HG02970 (cell line): ENCODE measurements around the gene KIRREL3.

Experiments used
- ATAC-seq: cut with Tn5 transposase; IDR thresholded peaks from one replicate; pipeline ENCODE4 v1.9.1; 2021; ENCODE audit warnings: mild to moderate bottlenecking, moderate library complexity, moderate number of reproducible peaks; ENCODE audit not compliant: unreplicated experiment, low FRiP score

The KIRREL3 gene

DNA sequence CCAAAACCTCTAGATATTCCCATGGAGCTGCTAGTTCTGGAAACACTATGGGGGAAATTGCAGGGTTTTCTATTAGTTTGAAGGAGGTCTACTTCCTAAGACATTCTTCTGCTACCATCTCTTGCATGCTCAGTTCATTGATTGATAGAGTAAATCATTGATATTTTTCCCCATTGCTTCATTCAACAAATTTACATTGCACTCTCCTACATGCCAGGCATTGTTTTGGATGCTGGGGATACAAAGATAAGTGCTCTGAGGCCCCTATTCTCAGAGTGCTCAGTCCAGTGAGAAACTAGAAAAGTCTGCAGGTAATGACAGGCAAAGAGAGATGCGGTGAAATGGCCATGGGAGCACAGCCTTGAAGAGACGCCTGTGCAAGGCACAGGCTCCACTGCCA, 313.1 kb downstream of the KIRREL3 start:
- no peak for ATAC-seq

DNA sequence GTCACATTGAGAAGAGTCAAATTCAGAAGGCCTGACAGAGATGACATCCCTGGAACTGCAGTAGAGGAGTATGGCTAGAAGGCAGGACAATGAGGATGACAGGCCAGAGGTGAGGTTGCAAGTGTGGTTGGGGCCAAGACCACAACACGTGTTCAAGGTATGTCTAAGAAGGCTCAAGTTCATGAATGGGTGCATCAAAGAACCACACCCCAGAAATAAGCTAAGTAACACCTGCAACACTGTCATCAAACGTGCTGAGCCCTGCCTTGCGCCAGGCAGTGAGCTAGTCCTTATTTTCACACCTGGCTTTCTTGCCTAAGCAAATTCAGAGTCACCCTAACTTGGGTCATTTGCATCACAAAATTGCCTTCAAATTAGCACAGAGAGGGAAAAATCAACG, 313.6 kb downstream of the KIRREL3 start:
- no peak for ATAC-seq

DNA sequence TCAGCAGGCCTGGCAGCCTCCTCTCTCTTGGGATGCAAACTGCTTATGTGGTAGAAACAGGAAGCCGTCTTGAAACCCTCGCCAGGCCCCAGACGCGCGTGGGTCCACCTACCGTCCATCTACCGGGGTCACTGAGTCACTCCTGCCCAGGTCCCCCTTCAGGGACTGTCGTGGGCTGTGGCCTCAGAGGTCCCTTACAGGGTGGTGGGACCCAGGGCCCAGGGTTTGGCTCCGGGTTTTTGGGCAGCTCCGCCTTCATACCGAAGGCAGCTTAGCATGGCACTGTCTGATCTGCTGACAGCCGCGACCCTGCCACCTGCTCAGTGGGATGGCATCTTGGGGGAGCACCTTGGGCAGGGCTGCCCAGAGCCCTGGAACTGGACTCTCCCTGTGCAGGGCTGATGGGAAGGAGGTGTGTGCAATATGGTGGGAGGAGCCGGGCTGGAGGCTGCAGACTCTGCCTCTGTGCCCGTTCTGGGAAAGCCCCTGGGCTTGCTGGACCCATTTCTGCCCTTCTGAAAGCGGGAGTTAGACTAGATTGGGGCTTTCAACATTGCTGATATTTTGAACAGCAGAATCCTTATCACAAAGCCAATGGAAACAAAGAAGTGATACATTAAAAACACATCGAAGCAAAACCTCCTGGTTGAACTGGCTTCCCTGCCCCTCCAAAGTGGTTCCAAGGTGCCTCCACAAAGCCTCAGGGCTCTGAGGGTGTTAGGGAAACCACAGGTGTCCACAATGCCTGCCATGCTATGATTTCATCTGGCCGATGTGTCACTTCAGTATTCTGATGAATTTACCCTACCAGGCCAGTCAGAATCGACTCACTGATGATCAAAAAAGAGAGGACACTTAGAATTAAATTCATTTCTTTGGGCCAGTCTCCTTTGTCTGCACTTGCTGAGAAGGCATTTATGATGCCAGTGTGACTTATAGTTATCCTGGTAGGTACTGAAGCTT, 316.5 kb downstream of the KIRREL3 start:
- ATAC-seq, result no peak

DNA sequence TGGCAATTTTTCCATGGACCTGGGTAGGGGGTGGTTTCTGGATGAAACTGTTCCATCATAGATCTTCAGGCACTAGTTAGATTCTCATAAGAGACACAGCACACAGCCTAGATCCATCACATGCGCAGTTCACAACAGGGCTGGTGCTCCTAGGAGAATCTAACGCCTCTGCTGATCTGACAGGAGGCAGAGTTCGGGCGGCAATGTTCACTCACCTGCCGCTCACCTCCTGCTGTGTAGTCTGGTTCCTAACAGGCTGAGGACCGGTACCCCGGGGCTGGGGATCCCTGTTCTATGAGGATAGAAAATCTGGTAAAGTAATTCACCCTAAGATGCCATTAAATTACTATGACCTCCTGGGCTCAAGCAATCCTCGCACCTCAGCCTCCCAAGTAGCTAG, 318.0 kb downstream of the KIRREL3 start:
- ATAC-seq, result no peak

DNA sequence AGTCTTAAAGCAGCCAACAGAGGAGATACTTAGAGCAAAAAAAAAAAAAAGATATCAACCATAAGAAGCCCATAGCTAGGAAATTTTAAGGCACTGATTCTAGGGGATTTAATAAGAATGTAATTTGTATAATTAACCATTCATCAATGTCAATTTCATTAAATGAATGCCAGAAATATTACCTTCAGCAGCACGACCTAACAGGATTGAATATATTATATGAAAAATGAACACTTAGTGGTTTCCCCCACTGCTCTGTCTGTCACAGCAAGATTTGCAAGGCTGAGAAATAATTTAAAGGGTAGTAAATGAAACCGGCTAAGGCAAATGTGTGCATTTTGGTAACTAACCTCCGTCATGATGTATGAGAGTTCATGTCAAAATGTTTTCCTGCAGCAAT, 319.9 kb downstream of the KIRREL3 start:
- ATAC-seq, result no peak

GRCh38 chr11:126680131-126680530, 320.4 kb downstream of the KIRREL3 start:
- ATAC-seq, result no peak

GRCh38 chr11:126679033-126679432, 321.5 kb downstream of the KIRREL3 start:
- ATAC-seq, result no peak

GRCh38 chr11:126676536-126676935, 324.0 kb downstream of the KIRREL3 start:
- ATAC-seq, result no peak

DNA sequence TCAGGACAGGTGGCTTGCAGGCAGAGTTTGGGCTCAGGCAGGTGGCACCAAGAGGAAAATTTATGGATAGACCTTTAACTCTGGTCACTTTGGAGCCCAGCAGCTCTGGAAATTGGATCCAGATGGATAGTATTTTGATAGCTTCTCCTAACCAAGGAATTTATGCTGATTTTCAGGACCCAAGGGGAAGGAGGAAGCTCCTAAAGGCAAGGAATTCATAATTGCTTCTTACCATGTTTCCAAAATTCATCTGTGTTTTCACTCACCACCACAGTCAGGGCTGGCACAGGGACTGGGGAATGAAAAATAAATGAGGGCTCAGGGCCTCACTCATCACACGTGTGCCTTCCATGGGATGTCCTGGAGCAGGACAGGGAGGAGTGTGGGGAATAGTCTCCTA, 327.3 kb downstream of the KIRREL3 start:
- no peak for ATAC-seq

GRCh38 chr11:126669416-126669815, 331.2 kb downstream of the KIRREL3 start:
- ATAC-seq, result no peak

DNA sequence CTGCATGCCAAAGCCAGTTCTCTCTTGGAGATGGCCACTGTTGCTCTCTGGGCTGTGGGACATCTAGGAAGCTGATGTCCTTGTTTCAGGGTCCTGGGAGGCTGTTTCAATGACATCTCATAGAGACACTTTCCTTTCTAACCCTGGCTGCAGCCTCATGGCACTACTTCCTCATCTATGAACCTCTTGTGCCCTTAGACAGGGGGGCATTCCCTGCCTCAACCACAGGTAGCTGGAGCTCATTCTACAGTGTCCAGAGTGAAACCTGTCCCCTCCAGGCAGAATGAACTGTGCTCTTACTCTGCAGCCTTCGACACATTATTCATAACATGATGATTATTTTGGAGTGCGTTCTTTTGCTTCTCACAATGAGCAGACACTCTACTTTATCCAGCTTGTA, 335.9 kb downstream of the KIRREL3 start:
- ATAC-seq, result no peak

GRCh38 chr11:126663749-126664592, 336.6 kb downstream of the KIRREL3 start:
- ATAC-seq, result no peak

DNA sequence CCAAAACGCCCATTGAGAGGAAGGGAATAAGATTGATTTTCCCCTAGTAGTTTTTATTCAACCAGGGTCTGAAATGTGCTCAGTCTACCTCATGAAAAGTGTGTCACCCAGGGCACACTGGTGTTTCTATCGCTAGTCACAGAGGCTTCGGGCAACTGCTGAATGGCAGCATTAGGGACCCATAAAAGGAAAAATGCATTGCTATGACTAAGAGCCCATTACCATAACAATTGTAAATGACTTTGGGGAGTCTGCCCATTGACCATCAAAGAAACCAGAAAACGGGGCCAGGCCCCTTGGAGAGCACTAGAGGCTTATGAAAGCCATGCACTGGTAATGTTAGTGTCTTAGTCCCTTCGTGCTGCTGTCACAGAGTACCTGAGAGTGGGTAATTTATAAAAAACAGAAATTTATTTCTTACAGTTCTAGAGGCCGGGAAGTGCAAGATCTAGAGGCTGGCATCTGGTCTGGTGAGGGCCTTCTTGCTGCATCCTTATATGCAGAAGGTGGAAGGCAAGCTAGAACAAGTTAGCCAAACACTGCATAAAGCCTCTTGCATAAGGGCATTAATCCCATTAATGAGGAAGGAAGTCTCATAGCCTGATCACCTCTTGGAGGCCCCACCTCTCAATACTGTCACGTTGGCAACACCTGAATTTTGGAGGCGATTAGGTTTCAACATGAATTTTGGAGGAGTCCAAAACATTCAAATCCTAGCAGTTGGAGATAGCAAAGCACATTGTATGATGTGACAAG, 338.4 kb downstream of the KIRREL3 start:
- no peak for ATAC-seq

DNA sequence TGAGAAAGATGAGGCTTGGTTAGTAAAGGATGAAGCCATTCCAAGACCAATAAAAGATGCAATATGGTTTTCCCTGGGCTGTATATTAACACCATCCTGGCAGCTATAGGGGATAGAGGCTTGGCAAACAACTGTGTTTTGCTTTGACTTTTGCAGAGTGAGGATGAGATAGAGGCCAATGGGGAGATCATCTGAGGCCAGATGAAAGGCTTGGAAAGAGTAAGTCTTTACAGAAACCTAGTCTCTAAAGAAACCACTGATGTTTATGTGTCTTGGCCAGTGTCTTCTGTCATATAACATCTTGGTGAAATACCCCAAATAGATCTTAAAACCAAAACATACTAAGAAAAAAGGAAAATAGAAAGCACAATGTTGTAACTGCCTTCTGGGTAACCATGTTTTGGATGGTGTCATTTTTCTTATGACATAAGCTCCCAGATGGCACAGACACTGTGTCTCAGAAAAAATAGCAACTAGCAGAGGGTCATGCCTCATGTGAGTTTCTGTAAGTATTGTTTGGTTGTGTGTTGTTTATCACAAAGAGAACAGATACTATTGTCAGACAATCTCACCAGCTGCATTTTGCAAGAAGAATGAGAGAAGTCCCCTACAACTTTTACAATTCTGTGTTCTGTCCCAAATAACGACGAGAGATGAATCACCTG, 339.7 kb downstream of the KIRREL3 start:
- no peak for ATAC-seq

DNA sequence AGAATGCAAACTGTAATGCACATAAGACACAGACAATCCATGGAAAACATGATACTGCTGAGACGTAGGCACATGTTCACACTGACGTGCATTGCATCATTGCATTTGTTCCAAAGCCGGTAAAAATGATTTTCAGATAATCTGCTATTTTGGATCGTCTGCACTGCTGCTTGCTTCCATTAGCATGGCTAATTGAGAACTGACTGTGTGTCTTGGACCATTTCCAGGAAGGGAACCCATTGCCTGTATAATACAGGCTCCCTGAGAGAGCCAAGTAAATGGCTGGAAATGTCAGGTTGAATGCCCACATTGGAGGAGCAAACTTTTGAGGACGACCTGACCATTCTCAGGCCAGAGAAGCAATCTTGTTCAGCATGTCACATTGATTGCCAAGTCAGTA, 340.2 kb downstream of the KIRREL3 start:
- ATAC-seq, result no peak

- ATAC-seq, result no peak
Observed at GRCh38 chr11:126658306-126659056, 342.1 kb downstream of the KIRREL3 start.

GRCh38 chr11:126655807-126656128, 344.8 kb downstream of the KIRREL3 start:
- ATAC-seq, result no peak

- no peak for ATAC-seq
Observed at GRCh38 chr11:126654886-126655806, 345.4 kb downstream of the KIRREL3 start.

GRCh38 chr11:126653040-126653439, 347.5 kb downstream of the KIRREL3 start:
- ATAC-seq, result no peak
